ENCODE results near the gene IPO11. TPM values are rescaled to one million over a fixed set of nuclear protein-coding genes. Genes with fewer than 3 reads are reported as not detected.

Gene IPO11
- total and polyA plus RNA-seq, 4 donors = 4.7 to 20.6 (median 9.0) TPM

DNA sequence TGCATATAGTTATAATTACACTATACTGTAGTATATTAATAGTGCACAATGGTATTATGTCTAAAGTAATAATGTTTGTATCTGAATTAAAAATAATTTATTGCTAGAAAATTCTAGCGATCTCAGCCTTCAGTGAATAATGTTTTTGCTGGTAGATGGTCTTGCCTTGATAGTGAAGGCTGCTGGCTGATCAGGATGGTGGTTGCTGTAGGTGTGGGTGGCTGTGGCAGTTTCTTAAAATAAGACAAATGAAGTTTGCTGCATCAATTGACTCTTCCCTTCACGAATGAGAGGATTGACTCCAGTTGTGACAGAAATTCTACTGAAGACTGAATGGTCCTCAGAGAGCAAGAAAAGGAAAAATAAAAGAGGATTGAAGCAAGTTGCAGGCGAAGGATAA is 146.4 kb downstream of the IPO11 start:
- Histone ChIP-seq H3K9ac (ENCODE audit: low read depth in 1 of 2, low read length in 2 of 2) (no peak overlapping the region), H3K36me3 (ENCODE audit: control insufficient read depth in 4 of 4, insufficient read depth in 3 of 4, low read depth in 1 of 4, low read length in 3 of 4) (peaks cover 0 to 4% (median 0%) of the 10 kb centered on the region in 4 donors), H3K27me3 (ENCODE audit: control insufficient read depth in 4 of 4, insufficient read depth in 4 of 4, low read length in 3 of 4) (no peaks in the 10 kb centered on the region), H3K9me3 (ENCODE audit: control insufficient read depth in 4 of 4, low read length in 3 of 4) (no peaks in the 10 kb centered on the region), H3K4me1 (ENCODE audit: control insufficient read depth in 4 of 4, insufficient read depth in 4 of 4, low read length in 3 of 4) (no peaks in the 10 kb centered on the region), H3K4me3 (ENCODE audit: low read depth in 1 of 3, low read length in 3 of 3) (no peak overlapping the region), H3K27ac (ENCODE audit: low read depth in 1 of 2, low read length in 2 of 2) (no peak overlapping the region)
- 96% methylated on average over 3 of the region's 3 CpGs for WGBS
- TF ChIP-seq JUND (IDR thresholded peaks at IDR 0.05) (no peak), TAF1 (conservative IDR thresholded peaks at IDR 0.05) (no peak), YY1 (IDR thresholded peaks at IDR 0.05) (no peak), RAD21 (IDR thresholded peaks at IDR 0.05) (no peak), RXRA (IDR thresholded peaks at IDR 0.05) (no peak)
- TF ChIP-seq, protein P1, sequence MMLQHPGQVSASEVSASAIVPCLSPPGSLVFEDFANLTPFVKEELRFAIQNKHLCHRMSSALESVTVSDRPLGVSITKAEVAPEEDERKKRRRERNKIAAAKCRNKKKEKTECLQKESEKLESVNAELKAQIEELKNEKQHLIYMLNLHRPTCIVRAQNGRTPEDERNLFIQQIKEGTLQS (IDR thresholded peaks at IDR 0.05) = no peak
- TF ChIP-seq, protein P2, sequence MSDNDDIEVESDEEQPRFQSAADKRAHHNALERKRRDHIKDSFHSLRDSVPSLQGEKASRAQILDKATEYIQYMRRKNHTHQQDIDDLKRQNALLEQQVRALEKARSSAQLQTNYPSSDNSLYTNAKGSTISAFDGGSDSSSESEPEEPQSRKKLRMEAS (IDR thresholded peaks at IDR 0.05) = no peak
- TF ChIP-seq, protein P3, sequence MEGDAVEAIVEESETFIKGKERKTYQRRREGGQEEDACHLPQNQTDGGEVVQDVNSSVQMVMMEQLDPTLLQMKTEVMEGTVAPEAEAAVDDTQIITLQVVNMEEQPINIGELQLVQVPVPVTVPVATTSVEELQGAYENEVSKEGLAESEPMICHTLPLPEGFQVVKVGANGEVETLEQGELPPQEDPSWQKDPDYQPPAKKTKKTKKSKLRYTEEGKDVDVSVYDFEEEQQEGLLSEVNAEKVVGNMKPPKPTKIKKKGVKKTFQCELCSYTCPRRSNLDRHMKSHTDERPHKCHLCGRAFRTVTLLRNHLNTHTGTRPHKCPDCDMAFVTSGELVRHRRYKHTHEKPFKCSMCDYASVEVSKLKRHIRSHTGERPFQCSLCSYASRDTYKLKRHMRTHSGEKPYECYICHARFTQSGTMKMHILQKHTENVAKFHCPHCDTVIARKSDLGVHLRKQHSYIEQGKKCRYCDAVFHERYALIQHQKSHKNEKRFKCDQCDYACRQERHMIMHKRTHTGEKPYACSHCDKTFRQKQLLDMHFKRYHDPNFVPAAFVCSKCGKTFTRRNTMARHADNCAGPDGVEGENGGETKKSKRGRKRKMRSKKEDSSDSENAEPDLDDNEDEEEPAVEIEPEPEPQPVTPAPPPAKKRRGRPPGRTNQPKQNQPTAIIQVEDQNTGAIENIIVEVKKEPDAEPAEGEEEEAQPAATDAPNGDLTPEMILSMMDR (IDR thresholded peaks at IDR 0.05; ENCODE audit: low read depth, low read length, missing input control) = no peak
- TF ChIP-seq, protein P4, sequence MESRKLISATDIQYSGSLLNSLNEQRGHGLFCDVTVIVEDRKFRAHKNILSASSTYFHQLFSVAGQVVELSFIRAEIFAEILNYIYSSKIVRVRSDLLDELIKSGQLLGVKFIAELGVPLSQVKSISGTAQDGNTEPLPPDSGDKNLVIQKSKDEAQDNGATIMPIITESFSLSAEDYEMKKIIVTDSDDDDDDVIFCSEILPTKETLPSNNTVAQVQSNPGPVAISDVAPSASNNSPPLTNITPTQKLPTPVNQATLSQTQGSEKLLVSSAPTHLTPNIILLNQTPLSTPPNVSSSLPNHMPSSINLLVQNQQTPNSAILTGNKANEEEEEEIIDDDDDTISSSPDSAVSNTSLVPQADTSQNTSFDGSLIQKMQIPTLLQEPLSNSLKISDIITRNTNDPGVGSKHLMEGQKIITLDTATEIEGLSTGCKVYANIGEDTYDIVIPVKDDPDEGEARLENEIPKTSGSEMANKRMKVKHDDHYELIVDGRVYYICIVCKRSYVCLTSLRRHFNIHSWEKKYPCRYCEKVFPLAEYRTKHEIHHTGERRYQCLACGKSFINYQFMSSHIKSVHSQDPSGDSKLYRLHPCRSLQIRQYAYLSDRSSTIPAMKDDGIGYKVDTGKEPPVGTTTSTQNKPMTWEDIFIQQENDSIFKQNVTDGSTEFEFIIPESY (IDR thresholded peaks at IDR 0.05) = no peak
- TF ChIP-seq, protein P5, sequence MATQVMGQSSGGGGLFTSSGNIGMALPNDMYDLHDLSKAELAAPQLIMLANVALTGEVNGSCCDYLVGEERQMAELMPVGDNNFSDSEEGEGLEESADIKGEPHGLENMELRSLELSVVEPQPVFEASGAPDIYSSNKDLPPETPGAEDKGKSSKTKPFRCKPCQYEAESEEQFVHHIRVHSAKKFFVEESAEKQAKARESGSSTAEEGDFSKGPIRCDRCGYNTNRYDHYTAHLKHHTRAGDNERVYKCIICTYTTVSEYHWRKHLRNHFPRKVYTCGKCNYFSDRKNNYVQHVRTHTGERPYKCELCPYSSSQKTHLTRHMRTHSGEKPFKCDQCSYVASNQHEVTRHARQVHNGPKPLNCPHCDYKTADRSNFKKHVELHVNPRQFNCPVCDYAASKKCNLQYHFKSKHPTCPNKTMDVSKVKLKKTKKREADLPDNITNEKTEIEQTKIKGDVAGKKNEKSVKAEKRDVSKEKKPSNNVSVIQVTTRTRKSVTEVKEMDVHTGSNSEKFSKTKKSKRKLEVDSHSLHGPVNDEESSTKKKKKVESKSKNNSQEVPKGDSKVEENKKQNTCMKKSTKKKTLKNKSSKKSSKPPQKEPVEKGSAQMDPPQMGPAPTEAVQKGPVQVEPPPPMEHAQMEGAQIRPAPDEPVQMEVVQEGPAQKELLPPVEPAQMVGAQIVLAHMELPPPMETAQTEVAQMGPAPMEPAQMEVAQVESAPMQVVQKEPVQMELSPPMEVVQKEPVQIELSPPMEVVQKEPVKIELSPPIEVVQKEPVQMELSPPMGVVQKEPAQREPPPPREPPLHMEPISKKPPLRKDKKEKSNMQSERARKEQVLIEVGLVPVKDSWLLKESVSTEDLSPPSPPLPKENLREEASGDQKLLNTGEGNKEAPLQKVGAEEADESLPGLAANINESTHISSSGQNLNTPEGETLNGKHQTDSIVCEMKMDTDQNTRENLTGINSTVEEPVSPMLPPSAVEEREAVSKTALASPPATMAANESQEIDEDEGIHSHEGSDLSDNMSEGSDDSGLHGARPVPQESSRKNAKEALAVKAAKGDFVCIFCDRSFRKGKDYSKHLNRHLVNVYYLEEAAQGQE (IDR thresholded peaks at IDR 0.05) = no peak
- DNase-seq (ENCODE audit: low spot score) = no peak

DNA sequence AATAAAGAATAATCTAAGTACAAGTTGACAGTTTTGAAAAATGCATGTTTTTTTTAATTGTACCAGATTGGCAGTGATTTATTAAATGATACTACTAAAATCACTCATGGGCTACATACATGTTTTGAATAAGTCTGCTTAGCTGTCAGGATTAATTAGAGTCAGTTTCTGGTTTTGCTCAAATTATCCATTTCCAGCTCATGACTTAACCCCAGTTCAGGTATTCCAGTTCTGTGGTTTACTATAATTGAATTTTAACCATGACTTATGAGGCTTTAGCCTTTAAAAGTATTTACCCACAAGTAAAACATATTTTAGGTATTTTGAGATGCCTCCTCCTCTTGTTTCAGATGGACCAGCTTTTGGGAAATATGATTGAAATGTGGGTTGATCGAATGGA is 148.2 kb downstream of the IPO11 start:
- H3K4me1 ChIP-seq (ENCODE audit: control insufficient read depth in 4 of 4, insufficient read depth in 4 of 4, low read length in 3 of 4) = no peaks in the 10 kb centered on the region
- no peaks in the 10 kb centered on the region for H3K27me3 ChIP-seq (ENCODE audit: control insufficient read depth in 4 of 4, insufficient read depth in 4 of 4, low read length in 3 of 4)
- WGBS = 97% methylated on average over 1 of the region's 1 CpG
- no peak overlapping the region for H3K27ac ChIP-seq (ENCODE audit: low read depth in 1 of 2, low read length in 2 of 2)
- H3K36me3 ChIP-seq (ENCODE audit: control insufficient read depth in 4 of 4, insufficient read depth in 3 of 4, low read depth in 1 of 4, low read length in 3 of 4) = peaks cover 0 to 4% (median 2%) of the 10 kb centered on the region in 4 donors
- H3K4me3 ChIP-seq (ENCODE audit: low read depth in 1 of 3, low read length in 3 of 3) = no peak overlapping the region
- no peaks in the 10 kb centered on the region for H3K9me3 ChIP-seq (ENCODE audit: control insufficient read depth in 4 of 4, low read length in 3 of 4)
- H3K9ac ChIP-seq (ENCODE audit: low read depth in 1 of 2, low read length in 2 of 2) = no peak overlapping the region
- DNase-seq (ENCODE audit: low spot score) = no peak
- TF ChIP-seq NR2F2 (IDR thresholded peaks at IDR 0.05) = no peak
- no peak for TF ChIP-seq HNF4G (IDR thresholded peaks at IDR 0.05)
- TF ChIP-seq, protein P5 (IDR thresholded peaks at IDR 0.05) = no peak
- no peak for TF ChIP-seq JUND (IDR thresholded peaks at IDR 0.05)
- no peak for TF ChIP-seq YY1 (IDR thresholded peaks at IDR 0.05)
- TF ChIP-seq SP1 (IDR thresholded peaks at IDR 0.05) = no peak
- TF ChIP-seq RXRA (IDR thresholded peaks at IDR 0.05) = no peak
- TF ChIP-seq TAF1 (conservative IDR thresholded peaks at IDR 0.05) = no peak
- no peak for TF ChIP-seq GABPA (IDR thresholded peaks at IDR 0.05 in 1 of 2, conservative IDR thresholded peaks at IDR 0.05 in 1 of 2)
- no peak for TF ChIP-seq FOXA1 (IDR thresholded peaks at IDR 0.05)
- TF ChIP-seq HNF4A (conservative IDR thresholded peaks at IDR 0.05) = no peak
- no peak for TF ChIP-seq EGR1 (IDR thresholded peaks at IDR 0.05; ENCODE audit: low read depth in 2 of 2)
- TF ChIP-seq FOXA2 (IDR thresholded peaks at IDR 0.05) = no peak
- no peak for TF ChIP-seq RAD21 (IDR thresholded peaks at IDR 0.05)
- TF ChIP-seq, protein P1 (IDR thresholded peaks at IDR 0.05) = no peak
- TF ChIP-seq, protein P2 (IDR thresholded peaks at IDR 0.05) = no peak

Measured in liver (tissue), 9 donors.